Adipose tissue (tissue), 3 donors: ENCODE measurements around the gene IPO9. TPM values are rescaled to one million over a fixed set of nuclear protein-coding genes. Genes with fewer than 3 reads are reported as not detected.

Experiments used
- H3K27ac ChIP-seq: one replicate; pipeline ENCODE4 v1.5.1; 2013; ENCODE audit warnings: low read depth, low read length
- WGBS, 3 donors: extraction: QIAGEN DNeasy Blood & Tissue Kit; methylation state at CpG; one replicate each; pipeline ENCODE4 v1.1.7; 2013; 5-methylcytosine and 5-hydroxymethylcytosine counted together
- polyA plus RNA-seq, 3 donors: library from polyadenylated mRNA; stranded (reverse); fragments of 200-250 nt; gene quantifications; one replicate each; pipeline ENCODE4 v1.2.3, GENCODE V29; 2013
- donor health status: healthy with polysubstance abuse.
- donor health status: Bipolar disorder and iron deficiency.
- donor health status: healthy.

IPO9 gene
- polyA plus RNA-seq, 3 donors = 7.2 to 20.9 (median 14.2) TPM

DNA sequence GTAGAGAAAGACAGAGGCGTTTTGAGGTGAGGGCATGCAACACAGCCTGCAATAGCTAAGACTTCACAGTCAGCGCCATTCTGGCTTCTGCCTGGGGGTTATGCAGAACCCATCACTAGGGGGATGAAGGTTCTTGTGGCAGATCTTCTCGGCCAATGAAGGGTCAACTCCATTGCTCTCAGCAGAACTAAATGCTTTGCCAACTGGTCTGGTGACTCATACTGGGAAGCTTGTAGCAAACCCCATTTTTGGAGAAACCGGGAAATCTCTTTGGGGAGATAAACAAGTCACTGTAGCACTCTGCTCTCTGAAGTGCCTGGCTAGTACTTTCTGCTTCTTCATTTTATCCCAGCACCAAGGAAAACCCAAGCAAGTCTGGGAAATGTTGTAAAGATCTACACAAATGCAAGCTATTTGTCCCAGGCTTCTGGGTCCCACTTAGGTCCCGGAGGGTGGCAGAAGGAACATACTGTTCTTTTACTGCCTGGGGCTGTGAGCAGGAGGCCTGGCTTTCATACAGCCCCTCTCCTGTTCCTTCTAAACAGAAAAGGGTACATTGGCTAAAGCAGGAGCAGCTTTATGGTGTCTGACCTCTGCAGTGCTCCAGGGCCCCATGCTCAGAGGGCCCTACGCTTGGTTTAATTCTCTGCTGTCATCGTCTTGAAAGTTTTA is 88.5 kb downstream of the IPO9 start:
- 64 to 78% (median 73%) methylated on average over 7 of the region's 7 CpGs for WGBS, 3 donors
- peak overlapping the region; percentile 19 for H3K27ac ChIP-seq

DNA sequence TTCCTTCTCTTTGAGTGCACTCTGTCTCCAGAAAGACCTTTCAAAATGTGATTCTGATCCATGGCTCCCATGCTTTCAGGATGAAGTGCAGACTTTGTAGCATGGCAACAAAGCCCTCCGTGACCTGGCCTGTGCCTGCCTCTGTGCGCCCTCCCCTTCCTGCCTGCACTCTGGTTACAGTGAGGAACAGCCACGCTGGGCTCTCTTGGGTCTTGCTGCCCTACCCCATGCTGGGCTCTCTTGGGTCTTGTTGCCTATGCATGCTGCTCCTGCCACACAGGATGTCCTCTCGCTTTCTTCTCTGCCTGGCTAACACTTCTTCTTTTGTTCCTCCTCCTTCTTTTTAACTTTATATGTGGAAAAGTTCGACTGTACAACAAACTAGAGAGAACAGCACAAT is 89.4 kb downstream of the IPO9 start:
- 74 to 82% (median 81%) methylated on average over 5 of the region's 5 CpGs for WGBS, 3 donors
- H3K27ac ChIP-seq = peak overlapping the region; percentile 19

DNA sequence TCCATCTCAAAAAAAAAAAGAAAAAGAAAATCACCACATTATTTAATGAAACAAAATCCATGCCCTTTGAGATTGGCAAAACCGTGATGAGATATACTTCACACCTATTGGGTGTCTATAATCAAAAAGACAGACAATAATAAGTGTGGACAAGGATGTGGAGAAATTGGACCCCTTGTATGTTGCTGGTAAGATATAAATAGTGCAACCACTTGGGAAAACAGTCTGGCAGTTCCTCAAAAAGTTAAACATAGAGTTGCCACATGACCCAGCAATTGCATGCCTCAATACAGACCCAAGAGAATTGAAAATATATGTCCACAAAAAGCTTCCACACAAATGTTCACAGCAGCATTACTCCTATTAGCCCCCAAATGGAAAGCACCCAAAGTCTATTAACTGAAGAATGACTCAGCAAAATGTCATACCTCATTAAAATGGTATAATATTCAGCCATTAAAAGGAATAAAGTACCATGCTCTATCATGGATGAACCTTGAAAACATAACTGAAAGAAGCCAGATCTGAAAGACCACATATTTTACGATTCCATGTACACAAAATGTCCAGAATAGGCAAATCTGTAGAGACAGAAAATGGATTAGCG is 93.1 kb downstream of the IPO9 start:
- H3K27ac ChIP-seq = no peak overlapping the region
- WGBS, 3 donors = 89 to 94% (median 93%) methylated on average over 3 of the region's 3 CpGs

DNA sequence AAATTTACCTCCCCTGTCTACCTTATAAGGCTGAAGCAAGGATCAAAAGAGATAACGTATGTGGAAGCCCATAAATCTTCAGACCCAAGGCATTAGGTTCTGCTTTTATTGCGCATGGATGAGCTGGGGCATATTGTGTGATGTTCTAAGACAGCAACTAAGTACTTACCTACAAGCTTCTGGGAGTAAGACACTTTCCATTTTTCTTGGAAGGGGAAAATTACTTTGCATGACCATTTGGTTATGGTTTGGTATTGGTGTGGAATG is 96.3 kb downstream of the IPO9 start:
- WGBS, 3 donors = 61 to 81% (median 67%) methylated on average over 2 of the region's 2 CpGs
- no peak overlapping the region for H3K27ac ChIP-seq

DNA sequence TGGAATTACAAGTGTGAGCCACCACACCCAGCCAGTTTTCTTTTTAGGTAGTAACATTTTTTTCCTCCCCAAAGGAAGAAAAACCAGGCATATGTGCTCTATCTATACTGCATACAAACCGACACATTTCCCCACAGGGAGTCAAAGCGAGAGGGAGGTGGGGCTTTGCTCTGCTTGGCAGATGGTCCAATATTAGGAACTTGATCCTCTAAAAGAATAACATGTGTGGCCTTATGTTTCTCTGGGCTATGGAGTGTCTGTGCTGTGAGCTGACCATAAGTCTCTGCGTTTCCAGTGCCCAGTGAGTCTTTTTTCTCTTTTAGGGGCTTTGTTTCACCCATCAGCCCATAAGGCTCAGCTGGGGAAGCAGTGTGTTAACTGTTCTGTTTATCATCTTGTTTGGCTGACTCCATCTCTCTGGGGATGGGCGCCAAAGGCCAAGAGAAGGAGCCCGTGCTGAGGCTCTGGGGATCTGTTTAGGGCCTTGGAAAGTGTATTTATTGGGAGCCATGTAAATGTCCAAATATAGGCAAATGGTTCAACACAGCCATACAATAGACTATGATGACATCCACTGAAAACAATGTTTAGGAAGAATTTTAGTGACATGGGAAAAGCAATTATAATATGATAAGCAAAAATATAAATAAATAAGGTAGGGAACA is 97.2 kb downstream of the IPO9 start:
- H3K27ac ChIP-seq = no peak overlapping the region
- WGBS, 3 donors = 66 to 80% (median 70%) methylated on average over 5 of the region's 5 CpGs

DNA sequence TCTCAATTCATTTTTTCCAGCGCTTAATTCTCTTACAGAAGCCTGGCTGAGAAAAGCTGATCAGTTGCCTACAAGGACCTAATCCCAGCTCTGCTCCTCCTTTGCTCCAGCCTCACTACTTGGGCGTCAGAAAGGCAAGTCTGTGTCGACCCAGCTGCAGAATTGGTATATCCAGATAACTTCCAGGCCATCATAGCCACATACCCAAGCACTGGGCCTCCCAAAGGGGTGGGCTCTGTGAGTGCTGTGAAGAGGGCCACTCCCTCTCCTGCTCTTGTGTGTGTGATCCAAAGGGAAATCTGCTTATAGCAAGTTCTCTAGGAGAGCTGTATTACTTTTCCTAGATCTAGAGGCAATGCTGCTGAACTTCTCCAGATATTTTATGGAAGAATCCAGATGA is 99.3 kb downstream of the IPO9 start:
- WGBS, 3 donors = 90 to 95% (median 92%) methylated on average over 3 of the region's 3 CpGs
- H3K27ac ChIP-seq = no peak overlapping the region

DNA sequence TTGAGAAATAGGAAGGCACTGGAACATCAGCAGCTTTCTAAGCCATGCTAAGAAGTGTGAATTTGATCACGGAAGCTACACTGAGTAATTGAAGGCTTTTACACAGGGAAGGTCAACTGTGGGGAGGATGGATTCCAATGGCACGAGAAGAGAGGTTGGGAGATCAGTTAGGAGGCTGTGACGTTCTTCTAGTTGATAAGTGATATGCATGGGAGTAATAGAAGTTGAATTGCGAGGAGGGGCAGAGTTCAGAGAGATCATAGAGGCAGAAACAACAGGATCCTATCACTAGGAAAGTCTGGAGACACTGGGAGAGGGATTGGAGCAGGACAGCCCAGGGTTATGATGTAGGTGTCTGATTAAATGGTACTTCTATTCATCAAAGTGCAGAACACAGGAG is 101.2 kb downstream of the IPO9 start:
- WGBS, 3 donors = 70 to 81% (median 74%) methylated on average over 4 of the region's 4 CpGs
- no peak overlapping the region for H3K27ac ChIP-seq

DNA sequence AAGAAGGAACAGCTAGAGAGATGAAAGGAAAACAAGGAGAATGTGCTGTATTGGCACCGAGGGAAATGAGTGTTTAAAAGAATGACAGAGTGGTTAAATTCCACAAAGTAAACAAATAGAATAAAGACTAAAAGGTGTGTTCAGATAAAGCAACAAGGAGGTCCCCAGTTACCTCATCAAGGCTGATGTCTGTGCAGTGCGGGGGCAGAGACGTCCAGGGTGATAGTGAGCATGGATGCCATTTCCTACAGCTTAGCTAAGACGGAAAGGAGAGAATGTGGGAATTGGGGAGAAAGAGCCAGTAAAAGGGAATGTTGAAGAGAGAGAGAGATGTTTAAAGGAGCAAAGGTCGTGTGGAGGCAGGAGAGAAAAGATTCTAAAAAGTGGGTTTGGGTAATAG is 101.8 kb downstream of the IPO9 start:
- 64 to 76% (median 73%) methylated on average over 5 of the region's 5 CpGs for WGBS, 3 donors
- no peak overlapping the region for H3K27ac ChIP-seq

Other genes starting within 250 kb of the IPO9 start
- 10 to 100 TPM in 2 of 3 donors, 1 to 10 TPM in 1; 7.3 to 20.9 (median 11.0) TPM for gene SHISA4, start 59.7 kb downstream of the IPO9 start, polyA plus RNA-seq
- 100 to 1,000 TPM in 1 of 3 donors, 10 to 100 TPM in 1, 1 to 10 TPM in 1; 3.3 to 102 (median 21.8) TPM for gene LMOD1, start 117.4 kb downstream of the IPO9 start, polyA plus RNA-seq
- 10 to 100 TPM; 19.2 to 44.6 (median 38.0) TPM for gene TIMM17A, start 126.3 kb downstream of the IPO9 start, polyA plus RNA-seq
- gene RNPEP, start 153.5 kb downstream of the IPO9 start, polyA plus RNA-seq = 10 to 100 TPM; 22.3 to 49.8 (median 29.6) TPM
- gene ELF3, start 181.4 kb downstream of the IPO9 start, polyA plus RNA-seq = 100 to 1,000 TPM in 1 of 3 donors, 10 to 100 TPM in 1, 1 to 10 TPM in 1; 2.2 to 222 (median 16.5) TPM